GM18526 (cell line): ENCODE measurements around the gene LRRC58.

ENCODE experiments used
- POLR2A ChIP-seq: IDR thresholded peaks from 3 replicates; pipeline ENCODE4 v1.6.1; 2011; ENCODE audit not compliant: insufficient read length; ENCODE audit errors: extremely low read depth

LRRC58 gene

GRCh38 chr3:120302361-120302760 lies 46.8 kb downstream of the LRRC58 start:
- no peak for TF ChIP-seq POLR2A

DNA sequence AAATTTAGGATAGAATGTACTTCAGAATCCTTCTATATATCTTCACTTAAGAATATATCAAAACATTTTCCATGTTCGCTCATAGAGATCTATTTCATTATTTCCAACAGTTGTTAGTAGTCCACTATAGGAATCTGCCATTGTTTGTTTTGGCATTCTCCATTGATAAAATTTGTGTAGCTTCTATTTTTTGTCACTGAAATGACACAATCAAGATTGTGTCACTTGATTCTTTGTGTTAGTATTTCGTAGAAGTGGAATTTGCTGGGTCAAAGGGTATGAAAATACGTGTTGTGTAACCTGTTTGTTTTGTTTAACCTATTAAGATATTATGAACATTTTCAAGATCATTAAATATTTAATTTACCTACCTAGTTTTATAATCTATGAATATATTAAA lies 48.2 kb downstream of the LRRC58 start:
- no peak for TF ChIP-seq POLR2A

GRCh38 chr3:120299403-120299802 lies 49.8 kb downstream of the LRRC58 start:
- TF ChIP-seq POLR2A, result no peak

GRCh38 chr3:120298996-120299395 lies 50.2 kb downstream of the LRRC58 start:
- no peak for TF ChIP-seq POLR2A

DNA sequence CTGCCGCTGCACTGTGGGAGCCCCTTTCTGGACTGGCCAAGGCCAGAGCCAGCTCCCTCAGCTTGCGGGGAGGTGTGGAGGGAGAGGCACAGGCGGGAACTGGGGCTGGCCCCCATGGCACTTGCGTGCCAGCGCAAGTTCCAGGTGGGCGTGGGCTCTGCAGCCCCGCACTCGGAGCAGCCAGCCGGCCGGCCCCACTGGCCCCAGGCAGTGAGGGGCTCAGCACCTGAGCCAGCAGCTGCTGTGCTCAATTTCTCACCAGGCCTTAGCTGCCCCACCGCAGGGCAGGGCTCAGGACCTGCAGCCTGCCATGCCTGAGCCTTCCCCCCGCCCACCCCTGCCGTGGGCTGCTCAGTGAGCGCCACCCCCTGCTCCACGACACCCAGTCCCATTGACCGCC lies 59.5 kb downstream of the LRRC58 start:
- no peak for TF ChIP-seq POLR2A

DNA sequence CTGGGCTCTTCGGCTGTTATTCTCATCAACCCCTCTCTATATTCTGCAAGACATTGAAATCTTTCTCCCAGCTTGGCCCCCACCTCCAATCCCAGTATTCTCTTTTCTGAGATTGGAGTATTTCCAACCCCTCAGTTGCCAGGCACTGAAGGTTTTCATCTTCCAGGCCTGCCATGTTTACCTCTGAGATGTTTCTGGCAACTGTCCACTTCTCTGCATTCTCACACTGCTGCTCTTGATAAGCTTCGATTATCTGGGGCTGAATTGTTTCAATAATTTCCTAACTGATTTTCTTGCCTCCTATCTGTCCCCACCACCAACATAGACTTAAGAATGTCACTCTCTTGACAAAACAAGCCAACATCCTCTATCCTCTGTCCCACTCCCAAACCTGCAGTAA lies 62.7 kb downstream of the LRRC58 start:
- TF ChIP-seq POLR2A, result no peak

DNA sequence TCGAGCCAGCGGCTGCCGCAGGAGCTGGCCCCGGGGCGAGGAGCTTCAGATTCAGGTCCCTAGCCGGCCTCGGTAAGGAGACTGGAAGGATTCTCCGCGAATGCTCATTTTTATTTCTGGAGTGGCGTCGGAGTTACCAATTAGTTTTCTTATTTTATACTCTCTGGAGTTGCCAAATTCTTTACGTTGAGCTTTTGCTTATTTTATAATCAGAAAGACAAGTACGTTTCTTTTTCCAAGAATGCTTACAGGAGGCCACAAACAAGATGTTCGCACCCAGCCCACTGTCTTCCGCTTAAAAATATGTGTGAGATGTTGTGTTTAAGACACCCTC lies 63.7 kb downstream of the LRRC58 start:
- no peak for TF ChIP-seq POLR2A

DNA sequence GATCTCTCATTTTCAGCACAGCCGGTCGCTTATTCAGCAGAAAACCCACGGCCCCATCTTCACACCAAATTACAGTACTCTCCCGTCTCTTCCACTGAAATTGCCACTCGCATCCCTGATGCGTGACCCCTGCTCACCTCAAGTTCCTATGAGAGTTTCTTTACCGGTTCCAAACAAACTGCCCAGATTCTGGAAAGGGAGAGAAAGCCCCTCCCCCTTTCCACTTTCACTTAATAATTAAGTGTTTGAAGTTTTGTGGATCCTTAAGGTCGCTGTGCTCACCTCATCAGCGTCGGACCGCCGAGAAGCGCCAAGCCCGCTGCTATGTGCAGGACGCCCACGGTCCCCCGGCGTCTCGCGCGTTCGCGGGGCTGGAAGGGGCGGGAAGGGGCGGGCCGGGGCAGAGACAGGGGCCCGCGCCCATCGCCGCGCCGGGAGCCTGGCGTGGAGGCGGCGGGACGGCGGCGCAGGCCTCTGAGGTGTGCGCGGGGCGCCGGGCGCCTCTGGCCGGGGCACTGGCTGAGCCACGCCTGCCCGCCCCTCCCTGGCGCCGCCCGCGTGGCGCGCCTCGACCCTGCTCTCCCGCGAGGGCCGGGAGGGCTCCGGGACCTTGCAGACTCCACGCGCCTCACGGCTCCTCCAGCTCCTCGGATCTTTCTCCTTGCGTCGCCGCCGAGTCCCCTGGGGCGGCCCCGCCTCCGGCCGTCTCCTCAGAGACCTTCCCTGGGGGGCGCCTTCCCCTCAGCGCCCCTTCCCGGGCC lies 64.2 kb downstream of the LRRC58 start, which contains the start of gene GPR156:
Gene GPR156, minus strand, starts transcription at position 476 of the 761 bp plus-strand sequence. CDS start 41,124 bp downstream, outside the sequence.
- no peak for TF ChIP-seq POLR2A

DNA sequence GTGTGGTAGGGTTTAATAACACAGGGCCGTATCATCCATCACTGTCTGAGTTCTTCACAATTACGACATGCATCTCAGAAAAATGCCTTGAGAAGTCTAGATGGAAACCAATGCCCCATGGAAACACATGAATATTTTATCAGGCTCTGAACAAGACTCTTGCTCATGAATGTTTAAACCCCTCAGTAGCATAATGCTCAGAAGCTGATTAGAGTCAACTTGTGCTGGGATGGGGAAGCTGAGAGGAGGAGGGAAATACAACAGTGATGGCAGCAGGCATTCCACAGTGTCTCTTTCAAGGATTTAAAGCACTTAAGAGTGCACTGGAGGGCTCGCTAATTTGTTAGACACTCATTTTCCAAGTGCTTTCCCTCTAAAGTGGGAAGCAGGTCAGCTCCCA lies 67.9 kb downstream of the LRRC58 start:
- TF ChIP-seq POLR2A, result no peak

DNA sequence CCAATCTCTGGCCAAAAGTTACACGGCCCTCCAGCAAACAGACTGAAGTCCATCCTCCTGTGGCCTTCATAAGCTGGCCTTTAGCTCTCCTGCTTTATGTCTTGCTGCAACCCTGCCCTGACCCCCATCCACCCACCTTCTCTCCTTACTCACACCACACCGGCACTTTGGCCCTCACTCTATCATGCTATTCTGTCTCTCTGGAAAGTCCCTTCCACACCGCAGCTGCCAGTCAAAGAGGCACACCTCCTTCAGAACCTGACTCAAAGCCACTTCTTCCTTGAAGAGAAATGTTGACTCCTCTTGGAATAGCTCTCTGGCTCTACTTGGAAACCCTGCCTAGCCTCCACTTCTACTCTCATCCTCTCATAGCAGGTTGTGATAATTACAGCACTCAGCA lies 68.6 kb downstream of the LRRC58 start:
- TF ChIP-seq POLR2A, result no peak

DNA sequence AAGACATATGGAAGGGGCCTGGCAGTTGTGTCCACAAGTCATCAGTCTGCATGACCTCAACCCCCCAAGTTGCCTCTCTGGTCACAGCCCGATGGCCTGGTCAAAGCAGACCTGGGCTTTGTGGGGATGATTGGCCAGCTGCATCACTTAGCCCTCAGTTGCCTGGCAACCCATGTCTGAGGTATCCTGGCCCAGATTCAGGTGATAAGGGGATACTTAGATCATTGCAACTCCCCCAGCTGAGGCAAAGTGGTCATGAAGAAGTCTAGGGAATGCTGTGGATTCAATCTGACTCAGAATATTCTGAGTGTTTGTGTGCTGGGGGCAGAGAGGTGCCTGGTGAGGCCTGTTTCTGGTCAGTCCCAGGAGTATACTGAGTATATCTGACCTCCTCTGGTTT lies 69.1 kb downstream of the LRRC58 start:
- no peak for TF ChIP-seq POLR2A

DNA sequence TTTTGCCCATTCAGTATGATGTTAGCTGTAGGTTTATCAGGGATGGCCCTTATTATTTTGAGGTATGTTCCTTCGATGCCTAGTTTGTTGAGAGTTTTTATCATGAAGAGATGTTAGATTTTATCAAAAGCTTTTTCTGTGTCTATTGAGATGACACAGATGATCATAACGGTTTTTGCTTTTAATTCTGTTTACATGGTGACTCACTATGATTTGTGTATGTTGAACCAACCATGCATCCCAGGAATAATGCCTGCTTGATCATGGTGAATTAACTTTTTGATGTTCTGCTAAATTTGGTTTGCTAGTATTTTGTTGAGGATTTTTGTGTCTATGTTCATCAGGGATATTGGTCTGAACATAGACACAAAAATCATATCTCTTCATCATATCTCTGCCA lies 72.4 kb downstream of the LRRC58 start:
- TF ChIP-seq POLR2A, result no peak

- TF ChIP-seq POLR2A, result no peak
Observed at GRCh38 chr3:120275618-120276017, 73.5 kb downstream of the LRRC58 start.

DNA sequence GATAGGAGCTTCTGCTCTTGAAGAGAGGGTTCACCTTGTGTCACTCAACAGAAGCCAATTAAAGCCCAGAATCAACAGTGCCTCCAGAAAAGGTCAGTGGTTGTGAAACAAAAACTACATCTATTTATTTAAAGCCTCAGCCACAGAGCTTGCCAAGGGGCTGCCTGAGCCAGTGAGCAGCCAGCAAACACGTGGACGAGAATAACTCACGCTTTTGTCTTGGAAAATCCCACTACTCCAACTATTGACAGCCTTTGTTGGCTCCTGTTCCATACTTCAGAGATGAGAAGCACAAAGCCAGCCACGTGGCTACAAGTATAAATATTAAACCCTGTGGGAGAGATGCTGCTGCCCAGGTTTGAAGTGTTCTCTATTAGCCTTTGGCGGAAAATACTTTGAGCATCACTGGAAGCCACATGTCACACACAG lies 74.4 kb downstream of the LRRC58 start:
- no peak for TF ChIP-seq POLR2A
